Ureter (tissue), 1 donor: Measurements from ENCODE around the gene ONECUT1. TPM values are rescaled to one million over a fixed set of nuclear protein-coding genes. Genes with fewer than 3 reads are reported as not detected.

Experiments used
- total RNA-seq: library from RNA; stranded (reverse); gene quantifications from one replicate; pipeline ENCODE4 v1.2.4, GENCODE V29; 2023
- donor health status: DM: yes; HTN: yes; CAD: no.

ONECUT1 gene
- total RNA-seq, 1 donor from 2014 or later = not detected

Other genes with a start within 250 kb of the ONECUT1 start
- gene ARPP19, start 221.3 kb downstream of the ONECUT1 start, total RNA-seq = 125 TPM
- gene ATOSA, start 110.9 kb downstream of the ONECUT1 start, total RNA-seq = 63.5 TPM